Activated CD4-positive, alpha-beta T cell treated with anti-CD3 and anti-CD28 coated beads, Interleukin-2, amount 10 ng/mL, durations not matched to agents 24 days and 14 days (primary cell): ENCODE measurements around the gene ATP6V1G2. TPM values are rescaled to one million over a fixed set of nuclear protein-coding genes. Genes with fewer than 3 reads are reported as not detected.
"Not testable (repeated sequence)": the region's sequence is repeated elsewhere in the genome, so short reads cannot be mapped to it uniquely, and the experiment has no call there.

Experiments used
- DNase-seq: peaks from one replicate; pipeline ENCODE4 v3.0.0; 2022
- H3K27ac Mint-ChIP-seq: one replicate; pipeline ENCODE4 v1.8.0; 2022; ENCODE audit warnings: mild to moderate bottlenecking, mixed read lengths
- H3K27me3 Mint-ChIP-seq: one replicate; pipeline ENCODE4 v1.8.0; 2022; ENCODE audit warnings: mixed read lengths
- H3K36me3 Mint-ChIP-seq: one replicate; pipeline ENCODE4 v1.8.0; 2022; ENCODE audit warnings: low read depth, mild to moderate bottlenecking, mixed read lengths
- H3K4me1 Mint-ChIP-seq: one replicate; pipeline ENCODE4 v1.8.0; 2021; ENCODE audit warnings: mixed read lengths
- H3K4me3 Mint-ChIP-seq: one replicate; pipeline ENCODE4 v1.8.0; 2022; ENCODE audit warnings: mild to moderate bottlenecking, moderate library complexity, mixed read lengths
- H3K9me3 Mint-ChIP-seq: one replicate; pipeline ENCODE4 v1.8.0; 2021; ENCODE audit warnings: mixed read lengths
- intact Hi-C: fragments of 100-400 bp; cut with micrococcal nuclease; formaldehyde crosslinking; loops from one replicate; pipeline ENCODE4 v1.15.1; 2023
- total RNA-seq: library from RNA; stranded (reverse); gene quantifications from 2 replicates; pipeline ENCODE4 v1.2.3, GENCODE V29; 2022

ATP6V1G2 gene
- total RNA-seq, 1 donor from 2014 or later: 0.89 TPM

- not testable (repeated sequence) for H3K9me3 Mint-ChIP-seq, H3K27me3 Mint-ChIP-seq
- peak; percentile 91 for DNase-seq
- peak overlapping the region; percentile 80 for H3K27ac Mint-ChIP-seq
- H3K4me3 Mint-ChIP-seq: peak overlapping the region; percentile 57
- peaks cover 26% of the 10 kb centered on the region for H3K36me3 Mint-ChIP-seq
- intact Hi-C loops: loop anchor here (1.0 kb wide), 2 partner anchors 30 to 47 kb away; no protein-coding TSS in a partner anchor
- H3K4me1 Mint-ChIP-seq: peaks cover 47% of the 10 kb centered on the region
Observed at GRCh38 chr6:31551371-31551770, 5.0 kb upstream of the ATP6V1G2 start.

- Mint-ChIP-seq H3K4me3 (peak overlapping the region; percentile 91), H3K36me3 (peaks cover 19% of the 10 kb centered on the region), H3K4me1 (peaks cover 48% of the 10 kb centered on the region), H3K27me3 (no peaks in the 10 kb centered on the region), H3K27ac (no peak overlapping the region), H3K9me3 (no peaks in the 10 kb centered on the region)
- intact Hi-C loops: loop anchor here (5.0 to 10.0 kb wide), 2 partner anchors 189 to 316 kb away; partner anchors contain the start of genes CLIC1 and NEU1
- no peak for DNase-seq
Observed at GRCh38 chr6:31548544-31548873, 2.1 kb upstream of the ATP6V1G2 start.

DNA sequence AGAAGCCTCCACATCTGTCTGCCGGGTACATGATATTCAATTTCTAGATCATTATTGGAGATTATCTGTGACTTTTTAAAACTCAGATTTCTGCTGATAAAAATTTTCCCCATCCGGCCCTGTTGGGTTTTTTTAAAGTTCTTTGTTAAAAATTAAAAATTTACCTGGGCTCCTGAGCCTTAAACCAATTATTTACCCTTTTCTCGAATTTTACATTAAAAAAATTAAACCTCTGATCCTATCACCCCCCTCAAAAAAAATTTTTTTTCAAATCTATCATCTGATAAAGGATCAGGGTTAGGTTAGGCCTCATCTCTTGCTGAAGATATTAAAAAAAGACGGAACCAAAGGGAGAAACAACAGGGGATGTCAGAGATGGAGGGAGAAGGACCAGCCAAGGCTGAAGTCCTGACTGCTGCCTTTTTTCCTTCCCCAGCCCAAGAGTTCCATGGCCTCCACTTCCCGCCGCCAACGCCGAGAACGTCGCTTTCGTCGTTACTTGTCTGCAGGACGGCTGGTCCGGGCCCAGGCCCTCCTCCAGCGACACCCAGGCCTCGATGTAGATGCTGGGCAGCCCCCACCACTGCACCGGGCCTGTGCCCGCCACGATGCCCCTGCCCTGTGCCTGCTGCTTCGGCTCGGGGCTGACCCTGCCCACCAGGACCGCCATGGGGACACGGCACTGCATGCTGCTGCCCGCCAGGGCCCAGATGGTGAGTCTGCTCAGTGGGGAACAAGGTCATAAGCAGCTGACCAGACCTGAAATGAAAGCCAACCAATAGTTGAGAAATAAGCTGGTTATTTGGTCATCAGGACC is 1.5 kb upstream of the ATP6V1G2 start:
- DNase-seq: no peak
- Mint-ChIP-seq H3K27me3 (no peaks in the 10 kb centered on the region), H3K4me3 (peak overlapping the region; percentile 91), H3K36me3 (peaks cover 19% of the 10 kb centered on the region), H3K27ac (peak overlapping the region; percentile 91), H3K4me1 (peaks cover 51% of the 10 kb centered on the region), H3K9me3 (no peaks in the 10 kb centered on the region)
- intact Hi-C loops: loop anchor here (1.0 to 10.0 kb wide), 8 partner anchors 11 to 317 kb away; partner anchors contain the start of genes BAG6, CLIC1, NEU1 and PRRC2A

GRCh38 chr6:31546958-31547726 is 734 bp upstream of the ATP6V1G2 start, which contains the start of gene NFKBIL1:
NFKBIL1 (plus strand) TSS chr6:31547608; CDS start chr6:31547695, 87 bp downstream.
- Mint-ChIP-seq H3K4me3 (peak within 1 kb of the TSS; percentile 91), H3K27ac (peak within 1 kb of the TSS; percentile 91), H3K4me1 (peaks cover 51% of the 10 kb centered on the region), H3K9me3 (no peaks in the 10 kb centered on the region), H3K36me3 (peaks cover 18% of the 10 kb centered on the region), H3K27me3 (no peaks in the 10 kb centered on the region)
- intact Hi-C loops: loop anchor here (1.0 to 10.0 kb wide), 10 partner anchors 12 to 318 kb away; partner anchors contain the start of genes BAG6, CLIC1, NEU1 and PRRC2A
- peak; percentile 97 for DNase-seq

DNA sequence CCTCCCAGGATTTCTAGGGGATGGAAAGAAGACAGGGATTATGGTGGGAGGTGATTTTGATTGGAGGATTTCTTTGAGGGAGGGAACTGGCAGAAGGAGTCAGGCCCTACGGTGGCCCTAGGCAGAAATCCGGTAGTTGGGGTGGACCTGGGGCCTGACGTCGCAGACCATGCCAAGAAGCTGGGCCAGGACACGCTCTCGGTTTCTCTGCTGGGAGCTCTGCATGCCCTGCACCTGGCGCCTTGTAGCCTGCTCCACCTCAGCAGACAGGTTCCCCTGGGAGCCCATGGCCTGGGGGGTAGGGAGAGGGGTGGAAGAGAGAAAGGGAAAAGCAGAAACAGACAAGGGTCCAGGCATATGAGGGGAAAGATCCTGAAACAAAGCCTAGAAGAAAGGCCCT is 1.1 kb downstream of the ATP6V1G2 start:
- H3K4me1 Mint-ChIP-seq: peaks cover 48% of the 10 kb centered on the region
- intact Hi-C loops: loop anchor here (5.0 to 10.0 kb wide), 2 partner anchors 192 to 320 kb away; partner anchors contain the start of genes CLIC1 and NEU1
- H3K9me3 Mint-ChIP-seq: no peaks in the 10 kb centered on the region
- H3K27me3 Mint-ChIP-seq: no peaks in the 10 kb centered on the region
- no peak for DNase-seq
- peaks cover 20% of the 10 kb centered on the region for H3K36me3 Mint-ChIP-seq
- H3K4me3 Mint-ChIP-seq: no peak overlapping the region
- H3K27ac Mint-ChIP-seq: no peak overlapping the region

- DNase-seq: no peak
- Mint-ChIP-seq H3K9me3 (no peaks in the 10 kb centered on the region), H3K4me1 (peaks cover 53% of the 10 kb centered on the region), H3K4me3 (no peak overlapping the region), H3K36me3 (peaks cover 24% of the 10 kb centered on the region), H3K27ac (no peak overlapping the region), H3K27me3 (no peaks in the 10 kb centered on the region)
- intact Hi-C loops: loop anchor here (5.0 to 10.0 kb wide), 3 partner anchors 193 to 413 kb away; partner anchors contain the start of genes CLIC1, NELFE, NEU1 and SKIC2
Observed at GRCh38 chr6:31544676-31545075, 1.7 kb downstream of the ATP6V1G2 start.

DNA sequence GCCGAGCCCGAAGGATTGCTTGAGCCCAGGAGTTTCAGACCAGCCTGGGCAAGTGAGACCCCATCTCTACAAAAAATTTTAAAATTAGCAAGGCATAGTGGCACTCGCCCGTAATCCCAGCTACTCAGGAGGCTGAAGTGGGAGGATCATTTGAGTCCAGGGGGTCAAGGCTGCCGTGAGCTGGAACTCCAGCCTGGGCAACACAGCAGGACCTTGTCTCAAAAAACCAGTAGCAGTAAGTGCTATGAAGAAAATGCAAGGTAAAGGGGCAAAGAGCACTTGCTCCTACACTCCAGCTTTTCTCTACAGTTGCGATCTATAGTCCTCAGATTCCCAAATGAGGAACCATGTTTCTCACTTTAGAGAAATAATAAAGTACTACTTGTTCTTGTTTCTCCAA is 2.8 kb downstream of the ATP6V1G2 start:
- no peaks in the 10 kb centered on the region for H3K27me3 Mint-ChIP-seq
- intact Hi-C loops: loop anchor here (5.0 to 10.0 kb wide), 2 partner anchors 321 to 414 kb away; partner anchors contain the start of genes NELFE, NEU1 and SKIC2
- H3K36me3 Mint-ChIP-seq: peaks cover 28% of the 10 kb centered on the region
- H3K4me3 Mint-ChIP-seq: no peak overlapping the region
- peaks cover 57% of the 10 kb centered on the region for H3K4me1 Mint-ChIP-seq
- H3K9me3 Mint-ChIP-seq: no peaks in the 10 kb centered on the region
- no peak for DNase-seq
- no peak overlapping the region for H3K27ac Mint-ChIP-seq

DNA sequence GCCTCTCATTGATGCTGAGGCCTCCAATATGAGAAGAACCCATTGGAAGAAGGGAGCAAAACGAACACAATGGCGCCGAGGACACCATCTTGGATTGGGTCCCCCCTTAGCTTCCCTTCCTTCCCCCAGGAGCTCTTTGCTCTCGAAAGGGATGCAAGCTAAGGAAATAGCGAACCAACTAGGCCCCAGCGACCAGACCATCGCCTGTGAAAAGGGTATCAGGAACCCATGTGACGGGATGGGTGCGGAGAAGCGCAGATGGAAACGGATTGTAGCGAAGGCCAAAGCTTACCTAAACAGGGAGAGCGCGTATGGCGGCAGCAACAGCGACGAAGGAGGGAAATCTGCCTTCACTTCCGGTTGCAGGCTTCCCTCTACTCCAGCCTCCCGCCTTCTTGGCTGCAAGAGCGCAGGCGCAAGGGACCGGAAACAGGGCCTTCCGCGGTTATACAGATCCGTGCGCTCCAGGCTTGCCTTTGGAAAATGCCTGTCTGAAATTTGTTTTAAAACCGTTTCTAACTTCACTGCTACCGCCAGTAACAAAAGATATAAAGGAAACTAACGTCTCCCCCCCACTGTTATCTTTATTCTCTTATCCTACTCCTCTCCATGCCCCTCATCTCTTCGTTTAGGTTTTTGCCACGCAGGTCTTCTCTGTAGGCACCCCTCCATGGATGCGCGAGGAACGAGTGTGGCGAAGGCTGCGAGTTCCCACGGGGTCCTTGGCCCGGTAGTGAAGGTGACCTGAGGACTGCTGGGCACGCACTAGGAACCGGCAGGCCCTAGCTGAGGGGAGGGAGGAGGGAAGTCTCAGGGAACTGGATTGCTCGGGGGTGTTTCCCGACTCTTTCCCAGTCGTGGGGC is 4.5 kb downstream of the ATP6V1G2 start, which contains the start of gene DDX39B:
TSS of gene DDX39B (minus strand) at position 346 of the 864 bp plus-strand sequence. CDS start 1,471 bp downstream, outside the sequence.
- peak; percentile 98 for DNase-seq
- Mint-ChIP-seq H3K27me3 (no peaks in the 10 kb centered on the region), H3K4me1 (peaks cover 50% of the 10 kb centered on the region), H3K4me3 (peak within 1 kb of the TSS; percentile 81), H3K9me3 (no peaks in the 10 kb centered on the region), H3K36me3 (peaks cover 38% of the 10 kb centered on the region), H3K27ac (peak within 1 kb of the TSS; percentile 90)
- intact Hi-C loops: loop anchor here (1.0 to 10.0 kb wide), 5 partner anchors 48 to 415 kb away; partner anchors contain the start of genes BAG6, NELFE, NEU1 and PRRC2A

DNA sequence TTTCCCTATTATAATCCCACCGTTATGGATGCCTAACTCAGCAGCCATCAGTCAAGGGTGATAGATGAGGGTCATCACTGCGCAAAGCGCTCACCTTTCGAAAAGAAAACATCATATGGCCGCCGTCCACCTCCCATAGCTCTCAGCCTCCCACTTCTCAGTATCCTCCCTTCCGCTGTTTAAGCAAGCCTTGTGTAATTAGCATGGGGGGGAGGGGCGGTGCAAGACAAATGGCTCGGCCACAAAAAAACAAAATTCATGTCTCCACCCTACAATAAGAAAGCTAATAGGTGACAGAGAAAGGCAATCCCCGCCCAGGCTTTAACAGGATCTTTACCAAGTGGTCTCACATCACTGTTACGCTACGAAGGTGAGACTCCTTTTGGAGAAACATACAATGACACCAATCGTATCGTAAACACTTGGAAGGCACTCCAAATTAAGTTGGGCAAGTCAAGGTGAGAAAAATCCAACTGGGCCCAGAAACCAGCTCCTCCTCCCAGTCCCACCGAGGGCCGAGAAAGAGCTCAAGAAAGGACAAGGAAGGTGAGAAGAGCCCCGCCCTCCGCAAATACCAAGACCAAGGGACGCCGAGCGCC is 5.2 kb downstream of the ATP6V1G2 start:
- H3K9me3 Mint-ChIP-seq: no peaks in the 10 kb centered on the region
- peak overlapping the region; percentile 90 for H3K27ac Mint-ChIP-seq
- H3K36me3 Mint-ChIP-seq: peaks cover 45% of the 10 kb centered on the region
- peak overlapping the region; percentile 81 for H3K4me3 Mint-ChIP-seq
- peaks cover 48% of the 10 kb centered on the region for H3K4me1 Mint-ChIP-seq
- intact Hi-C loops: loop anchor here (1.0 to 10.0 kb wide), 3 partner anchors 47 to 416 kb away; partner anchors contain the start of genes NELFE, NEU1 and SKIC2
- no peaks in the 10 kb centered on the region for H3K27me3 Mint-ChIP-seq
- DNase-seq: peak; percentile 90

DNA sequence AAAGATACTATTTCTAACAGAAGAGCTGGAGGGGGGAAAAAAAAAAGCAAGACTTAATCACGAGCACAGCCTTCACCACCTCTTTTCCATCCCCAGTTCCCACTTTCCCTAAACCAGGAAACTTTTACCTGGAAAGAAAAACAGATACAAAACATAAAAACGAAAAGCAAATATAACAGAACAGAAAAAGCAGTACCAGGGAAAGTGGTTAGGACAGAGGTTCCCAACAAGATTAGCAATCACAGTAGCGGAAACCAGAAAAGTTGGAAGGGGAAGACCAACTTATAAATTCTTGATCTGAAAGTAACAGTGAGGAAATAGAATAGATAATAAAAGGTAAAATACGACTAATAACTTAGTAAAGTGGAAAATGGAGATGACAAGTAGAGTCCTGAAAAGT is 5.8 kb downstream of the ATP6V1G2 start:
- Mint-ChIP-seq H3K4me1 (peaks cover 48% of the 10 kb centered on the region), H3K4me3 (peak overlapping the region; percentile 81), H3K27ac (peak overlapping the region; percentile 84), H3K36me3 (peaks cover 50% of the 10 kb centered on the region), H3K9me3 (no peaks in the 10 kb centered on the region), H3K27me3 (no peaks in the 10 kb centered on the region)
- intact Hi-C loops: loop anchor here (1.0 to 10.0 kb wide), 3 partner anchors 46 to 417 kb away; partner anchors contain the start of genes NELFE, NEU1 and SKIC2
- DNase-seq: no peak

DNA sequence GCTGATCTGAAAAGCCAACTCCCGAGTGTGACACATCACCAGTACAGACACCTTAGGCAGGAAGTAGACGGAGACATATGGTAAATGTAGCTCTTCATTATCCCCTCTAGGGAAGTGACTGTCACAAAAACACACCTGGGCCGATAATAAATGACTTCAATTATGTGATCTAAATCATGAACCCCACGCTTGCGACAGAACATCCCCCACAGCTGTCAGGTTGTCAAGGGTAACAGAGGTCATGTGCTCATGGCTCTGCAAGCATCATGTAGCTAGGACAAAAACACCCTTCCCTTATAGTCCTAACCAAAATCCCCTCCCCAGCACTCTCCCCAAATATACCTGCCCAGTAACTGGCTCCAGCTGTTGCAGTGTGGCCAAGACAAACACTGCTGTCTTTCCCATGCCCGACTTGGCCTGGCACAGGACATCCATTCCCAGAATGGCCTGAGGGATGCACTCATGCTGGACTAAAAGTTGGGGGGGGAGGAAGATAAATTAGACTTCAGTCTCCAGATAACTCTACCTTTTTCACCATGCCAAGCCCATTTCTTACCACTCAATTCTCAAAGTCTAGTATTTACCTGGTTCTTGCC is 7.5 kb downstream of the ATP6V1G2 start:
- Mint-ChIP-seq H3K36me3 (peaks cover 66% of the 10 kb centered on the region), H3K27ac (peak overlapping the region; percentile 23), H3K4me3 (peak overlapping the region; percentile 81), H3K27me3 (no peaks in the 10 kb centered on the region), H3K9me3 (no peaks in the 10 kb centered on the region), H3K4me1 (peaks cover 51% of the 10 kb centered on the region)
- intact Hi-C loops: no loop called here
- DNase-seq: no peak
